ENCODE data around the gene UTS2. TPM values are rescaled to one million over a fixed set of nuclear protein-coding genes. Genes with fewer than 3 reads are reported as not detected.

Gene UTS2
- total and polyA plus RNA-seq, 7 donors = 0.20 to 0.24 TPM; not detected in 5

DNA sequence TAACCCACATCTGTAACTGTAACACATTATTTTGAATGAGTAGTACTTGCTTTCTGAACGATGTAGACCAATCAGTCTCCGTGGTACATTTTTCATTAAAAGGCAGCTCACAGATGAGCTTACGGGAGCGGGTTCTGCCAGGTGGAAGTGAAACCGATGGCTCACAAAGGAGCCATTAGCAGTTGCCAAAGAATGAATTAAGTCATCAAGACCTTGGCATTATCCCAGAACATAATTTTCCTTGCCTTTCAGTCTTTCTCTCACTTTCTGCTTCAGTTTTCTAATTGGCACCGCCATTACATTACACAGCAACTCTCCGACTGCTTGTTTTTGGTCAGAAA lies 33.5 kb upstream of the UTS2 start:
- TF ChIP-seq, protein P1, sequence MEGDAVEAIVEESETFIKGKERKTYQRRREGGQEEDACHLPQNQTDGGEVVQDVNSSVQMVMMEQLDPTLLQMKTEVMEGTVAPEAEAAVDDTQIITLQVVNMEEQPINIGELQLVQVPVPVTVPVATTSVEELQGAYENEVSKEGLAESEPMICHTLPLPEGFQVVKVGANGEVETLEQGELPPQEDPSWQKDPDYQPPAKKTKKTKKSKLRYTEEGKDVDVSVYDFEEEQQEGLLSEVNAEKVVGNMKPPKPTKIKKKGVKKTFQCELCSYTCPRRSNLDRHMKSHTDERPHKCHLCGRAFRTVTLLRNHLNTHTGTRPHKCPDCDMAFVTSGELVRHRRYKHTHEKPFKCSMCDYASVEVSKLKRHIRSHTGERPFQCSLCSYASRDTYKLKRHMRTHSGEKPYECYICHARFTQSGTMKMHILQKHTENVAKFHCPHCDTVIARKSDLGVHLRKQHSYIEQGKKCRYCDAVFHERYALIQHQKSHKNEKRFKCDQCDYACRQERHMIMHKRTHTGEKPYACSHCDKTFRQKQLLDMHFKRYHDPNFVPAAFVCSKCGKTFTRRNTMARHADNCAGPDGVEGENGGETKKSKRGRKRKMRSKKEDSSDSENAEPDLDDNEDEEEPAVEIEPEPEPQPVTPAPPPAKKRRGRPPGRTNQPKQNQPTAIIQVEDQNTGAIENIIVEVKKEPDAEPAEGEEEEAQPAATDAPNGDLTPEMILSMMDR (IDR thresholded peaks at IDR 0.05) = no peak
- intact Hi-C loops (cut with DNase I) = no loop called here
- Histone ChIP-seq H3K4me3 (no peak overlapping the region), H3K9me3 (no peaks in the 10 kb centered on the region), H3K27me3 (ENCODE audit: insufficient read depth in 3 of 3, low read length in 2 of 3) (peaks cover 3 to 34% (median 10%) of the 10 kb centered on the region in 3 donors), H3K27ac (no peak overlapping the region), H3K4me1 (no peaks in the 10 kb centered on the region), H3K36me3 (ENCODE audit: insufficient read depth in 1 of 2, low read depth in 1 of 2) (no peaks in the 10 kb centered on the region)
- WGBS, 3 donors = 24 to 25% (median 24%) methylated on average over 7 of the region's 7 CpGs
- ATAC-seq = no peak
- no peak for DNase-seq

GRCh38 chr1:7885513-7886404 lies 32.9 kb upstream of the UTS2 start:
- Histone ChIP-seq H3K9me3 (no peaks in the 10 kb centered on the region), H3K4me1 (no peaks in the 10 kb centered on the region), H3K27ac (no peak overlapping the region), H3K36me3 (ENCODE audit: insufficient read depth in 1 of 2, low read depth in 1 of 2) (no peaks in the 10 kb centered on the region), H3K4me3 (no peak overlapping the region), H3K27me3 (ENCODE audit: insufficient read depth in 3 of 3, low read length in 2 of 3) (peaks cover 3 to 34% (median 10%) of the 10 kb centered on the region in 3 donors)
- TF ChIP-seq, protein P1 (IDR thresholded peaks at IDR 0.05) = no peak
- 18 to 22% (median 20%) methylated on average over 22 to 27 of the region's 27 CpGs for WGBS, 3 donors
- DNase-seq (peak in 1 of 2 donors; percentile 55), ATAC-seq (no peak)
- intact Hi-C loops (cut with DNase I) = no loop called here

DNA sequence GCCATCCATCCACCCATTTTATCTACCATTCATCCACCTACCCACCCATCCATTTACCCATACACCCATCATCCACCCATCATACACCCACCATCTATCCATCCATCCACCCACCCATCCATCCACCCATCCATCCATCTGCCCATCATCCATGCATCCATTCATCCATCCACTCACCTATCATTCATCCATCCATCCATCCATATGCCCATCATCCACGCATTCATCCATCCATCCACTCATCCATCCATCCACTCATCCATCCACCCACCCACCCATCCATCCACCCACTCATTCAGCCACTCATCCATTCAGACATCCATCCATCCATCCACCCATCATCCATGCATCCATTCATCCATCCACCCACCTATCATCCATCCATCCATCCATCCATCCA lies 31.9 kb upstream of the UTS2 start:
- TF ChIP-seq, protein P1 (IDR thresholded peaks at IDR 0.05) = no peak
- 38 to 98% (median 95%) methylated on average over 1 of the region's 1 CpG for WGBS, 3 donors
- no peak overlapping the region for H3K27ac ChIP-seq
- H3K27me3 ChIP-seq (ENCODE audit: insufficient read depth in 3 of 3, low read length in 2 of 3) = peaks cover 3 to 34% (median 10%) of the 10 kb centered on the region in 3 donors
- ATAC-seq (no peak), DNase-seq (no peak)
- H3K36me3 ChIP-seq (ENCODE audit: insufficient read depth in 1 of 2, low read depth in 1 of 2) = no peaks in the 10 kb centered on the region
- no peak overlapping the region for H3K4me3 ChIP-seq
- intact Hi-C loops (cut with DNase I) = no loop called here
- no peaks in the 10 kb centered on the region for H3K9me3 ChIP-seq
- no peaks in the 10 kb centered on the region for H3K4me1 ChIP-seq

DNA sequence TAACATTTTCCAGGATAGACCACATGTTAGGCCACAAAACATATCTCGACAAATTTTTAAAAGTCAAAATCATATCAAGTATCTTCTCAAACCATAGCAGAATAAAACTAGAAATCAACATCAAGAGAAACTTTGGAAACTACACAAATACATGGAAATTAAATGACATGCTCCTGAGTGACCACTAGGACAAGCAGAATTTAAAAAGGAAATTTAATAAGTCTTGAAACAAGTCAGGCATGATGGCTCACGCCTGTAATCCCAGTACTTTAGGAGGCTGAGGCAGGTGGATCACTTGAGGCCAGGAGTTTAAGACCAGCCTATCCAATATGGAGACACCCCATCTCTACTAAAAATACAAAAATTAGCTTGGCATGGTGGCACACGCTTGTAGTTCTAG lies 26.4 kb upstream of the UTS2 start:
- Histone ChIP-seq H3K9me3 (no peaks in the 10 kb centered on the region), H3K27me3 (ENCODE audit: insufficient read depth in 3 of 3, low read length in 2 of 3) (no peaks in the 10 kb centered on the region), H3K4me3 (no peak overlapping the region), H3K4me1 (no peaks in the 10 kb centered on the region), H3K36me3 (ENCODE audit: insufficient read depth in 1 of 2, low read depth in 1 of 2) (no peaks in the 10 kb centered on the region), H3K27ac (no peak overlapping the region)
- TF ChIP-seq, protein P1 (IDR thresholded peaks at IDR 0.05) = no peak
- WGBS, 3 donors = 72 to 84% (median 73%) methylated on average over 3 of the region's 3 CpGs
- ATAC-seq = no peak
- intact Hi-C loops (cut with DNase I) = no loop called here
- DNase-seq = no peak
